Naive thymus-derived CD4-positive, alpha-beta T cell (primary cell): Measurements from ENCODE around the gene EFNA1. TPM values are rescaled to one million over a fixed set of nuclear protein-coding genes. Genes with fewer than 3 reads are reported as not detected.

Experiments
- ATAC-seq: fragments of 150-1000 bp; cut with Tn5 transposase; 2 replicates; pipeline ENCODE4 v1.10.0; 2021; ENCODE audit warnings: mild to moderate bottlenecking, moderate library complexity
- CTCF ChIA-PET: fragments of 350-600 bp; sonication (Branson Sonifier 250); formaldehyde crosslinking; loops from one replicate; lab custom pipeline; 2021; ENCODE audit warnings: antibody characterized with exemption; lab: Charles Lee
- POLR2A ChIA-PET: fragments of 350-600 bp; sonication (Branson Sonifier 250); formaldehyde crosslinking; loops from one replicate; lab custom pipeline; 2021; ENCODE audit warnings: antibody characterized with exemption, inconsistent platforms; lab: Charles Lee
- DNase-seq, 9 donors: peaks; one replicate each; pipeline versions ENCODE4 v3.0.0 to v3.0.0-alpha.2; 2020 to 2022; ENCODE audit warnings: mixed read lengths in 1 of 9
- H3K27ac ChIP-seq: one replicate; pipeline ENCODE4 v1.7.0; 2013; ENCODE audit warnings: mild to moderate bottlenecking, low read depth, low read length, moderate library complexity
- H3K27me3 ChIP-seq, 2 donors: one replicate each; pipeline ENCODE4 v1.7.0; 2013; ENCODE audit warnings: low read length in 2 of 2, mild to moderate bottlenecking in 2 of 2, moderate library complexity in 2 of 2; ENCODE audit not compliant: control insufficient read depth in 2 of 2, insufficient read depth in 2 of 2
- H3K36me3 ChIP-seq, 3 experiments: 1 replicate in 2 of 3; 2 replicates in 1 of 3; pipeline ENCODE4 v1.7.0; 2013; ENCODE audit warnings: low read length in 3 of 3, mild to moderate bottlenecking in 3 of 3, moderate library complexity in 1 of 3; ENCODE audit not compliant: insufficient read depth in 3 of 3, control insufficient read depth in 2 of 3
- H3K4me1 ChIP-seq, 2 donors: one replicate each; pipeline ENCODE4 v1.7.0; 2013; ENCODE audit warnings: low read length in 2 of 2, mild to moderate bottlenecking in 2 of 2, moderate library complexity in 1 of 2; ENCODE audit not compliant: control insufficient read depth in 2 of 2, insufficient read depth in 2 of 2
- H3K4me3 ChIP-seq: 2 replicates; pipeline ENCODE4 v1.7.0; 2013; ENCODE audit warnings: mild to moderate bottlenecking, low read length
- H3K9me3 ChIP-seq, 3 experiments: 1 replicate in 2 of 3; 2 replicates in 1 of 3; pipeline ENCODE4 v1.7.0; 2013; ENCODE audit warnings: low read length in 3 of 3; ENCODE audit not compliant: control insufficient read depth in 2 of 3
- H3K27ac Mint-ChIP-seq, 9 donors: one replicate each; pipeline ENCODE4 v1.8.0; 2020 to 2022; ENCODE audit warnings: mixed read lengths in 9 of 9, mild to moderate bottlenecking in 8 of 9, moderate library complexity in 5 of 9, inconsistent platforms in 2 of 9
- H3K27me3 Mint-ChIP-seq, 5 donors: one replicate each; pipeline ENCODE4 v1.8.0; 2021 to 2022; ENCODE audit warnings: mixed read lengths in 5 of 5, mild to moderate bottlenecking in 1 of 5
- H3K36me3 Mint-ChIP-seq, 5 donors: one replicate each; pipeline ENCODE4 v1.8.0; 2020 to 2022; ENCODE audit warnings: mixed read lengths in 5 of 5, mild to moderate bottlenecking in 3 of 5, inconsistent platforms in 1 of 5
- H3K4me1 Mint-ChIP-seq, 7 donors: one replicate each; pipeline ENCODE4 v1.8.0; 2020 to 2022; ENCODE audit warnings: mixed read lengths in 7 of 7, mild to moderate bottlenecking in 3 of 7, inconsistent platforms in 1 of 7
- H3K4me3 Mint-ChIP-seq, 10 donors: one replicate each; pipeline ENCODE4 v1.8.0; 2020 to 2022; ENCODE audit warnings: mild to moderate bottlenecking in 10 of 10, mixed read lengths in 10 of 10, moderate library complexity in 6 of 10, inconsistent platforms in 2 of 10
- H3K9me3 Mint-ChIP-seq, 11 donors: one replicate each; pipeline ENCODE4 v1.8.0; 2020 to 2022; ENCODE audit warnings: mixed read lengths in 11 of 11, mild to moderate bottlenecking in 4 of 11, inconsistent platforms in 1 of 11, moderate library complexity in 1 of 11
- intact Hi-C, 2 donors: fragments of 100-400 bp; cut with micrococcal nuclease; formaldehyde crosslinking; loops; one replicate each; pipeline ENCODE4 v1.15.1; 2023
- polyA plus RNA-seq, 2 donors: library from polyadenylated mRNA; unstranded; fragments of 300-500 nt; fragmentation: Illumina TruSeq; gene quantifications; one replicate each; pipeline ENCODE4 v1.2.3, GENCODE V29; 2021
- total RNA-seq, 6 experiments: library from RNA in 5 of 6; stranded (reverse) in 5 of 6; gene quantifications; 1 replicate in 5 of 6; 2 replicates in 1 of 6; pipeline ENCODE4 v1.2.3 and lab custom pipeline; 2021 to 2026

The EFNA1 gene
- total and polyA plus RNA-seq, 7 experiments from 2014 or later: 4.0 to 16.8 (median 7.1) TPM; not detected in 1

DNA sequence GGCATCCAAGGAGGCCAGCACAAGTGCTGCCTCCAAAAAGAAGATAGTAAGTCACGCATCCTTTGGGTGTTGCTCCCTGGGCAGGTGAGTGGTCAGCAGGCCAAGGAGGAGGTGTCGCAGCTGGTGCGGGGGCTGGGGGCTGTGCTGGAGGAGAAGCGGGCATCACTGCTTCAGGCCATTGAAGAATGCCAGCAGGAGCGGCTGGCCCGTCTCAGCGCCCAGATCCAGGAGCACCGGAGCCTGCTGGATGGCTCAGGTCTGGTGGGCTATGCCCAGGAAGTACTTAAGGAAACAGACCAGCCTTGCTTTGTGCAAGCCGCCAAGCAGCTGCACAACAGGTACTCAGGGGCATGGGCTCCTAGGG is 50.2 kb downstream of the EFNA1 start:
- no peak overlapping the region for H3K27ac Mint-ChIP-seq
- DNase-seq (peak in 3 of 9 donors; percentile 3 to 15 (median 6)), ATAC-seq (no peak)
- H3K4me1 Mint-ChIP-seq: peaks cover 18 to 37% (median 31%) of the 10 kb centered on the region in 7 donors
- no peak overlapping the region for H3K4me3 Mint-ChIP-seq
- H3K27me3 Mint-ChIP-seq: peaks cover 0 to 4% (median 0%) of the 10 kb centered on the region in 5 donors
- ChIA-PET CTCF (interaction anchor here (0.6 to 2.4 kb wide), 6 partner anchors 16 to 395 kb away, joined by 3 to 26 read pairs (median 4); no protein-coding TSS in a partner anchor), POLR2A (interaction anchor here (1.2 to 2.0 kb wide), 2 partner anchors 16 to 26 kb away, joined by 4 to 18 read pairs; no protein-coding TSS in a partner anchor)
- H3K36me3 Mint-ChIP-seq: peaks cover 0 to 24% (median 3%) of the 10 kb centered on the region in 5 donors
- H3K27ac ChIP-seq: no peak overlapping the region
- H3K9me3 Mint-ChIP-seq: peaks cover 0 to 4% (median 0%) of the 10 kb centered on the region in 11 donors
- intact Hi-C loops: loop anchor here in 1 of 2 donors (2.0 kb wide), 1 partner anchor 15 kb away; no protein-coding TSS in a partner anchor
- no peaks in the 10 kb centered on the region for H3K27me3 ChIP-seq
- peaks cover 0 to 27% (median 0%) of the 10 kb centered on the region in 3 experiments for H3K36me3 ChIP-seq
- H3K4me1 ChIP-seq: peaks cover 4 to 9% of the 10 kb centered on the region in 2 donors
- no peak overlapping the region for H3K4me3 ChIP-seq
- H3K9me3 ChIP-seq: no peaks in the 10 kb centered on the region

DNA sequence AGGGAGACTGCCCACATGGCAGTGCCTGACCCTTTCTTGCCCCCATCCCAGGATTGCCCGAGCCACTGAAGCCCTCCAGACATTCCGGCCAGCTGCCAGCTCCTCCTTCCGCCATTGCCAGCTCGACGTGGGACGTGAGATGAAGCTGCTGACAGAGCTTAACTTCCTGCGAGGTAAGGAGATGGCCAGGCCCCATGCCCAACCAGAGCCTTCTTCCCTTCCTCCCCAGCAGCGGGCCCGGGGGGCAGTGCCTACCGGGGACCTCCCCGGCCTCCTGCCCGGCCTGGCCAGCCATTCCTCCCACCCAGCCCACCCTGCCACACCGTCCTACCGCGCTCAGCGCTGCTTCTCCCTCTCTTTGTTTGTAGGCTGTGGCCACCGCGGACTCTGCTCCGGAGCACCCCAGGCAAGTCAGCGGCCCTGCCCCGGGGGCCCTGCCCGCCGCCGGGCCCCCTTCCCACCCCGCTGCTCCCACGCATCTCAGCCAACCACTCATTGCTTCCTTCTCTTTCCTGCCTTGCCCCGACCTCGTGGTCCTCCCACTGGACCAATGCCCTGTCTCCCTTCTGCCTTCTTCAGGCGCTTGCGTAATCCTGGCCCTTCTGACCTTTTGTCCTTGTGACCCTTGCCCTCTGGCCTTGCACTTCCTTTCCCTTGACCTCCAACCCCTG is 50.9 kb downstream of the EFNA1 start:
- DNase-seq (peak in 2 of 9 donors; percentile 2 to 5), ATAC-seq (no peak)
- Histone ChIP-seq H3K36me3 (peaks cover 0 to 25% (median 0%) of the 10 kb centered on the region in 3 experiments), H3K4me3 (no peak overlapping the region), H3K9me3 (no peaks in the 10 kb centered on the region), H3K27me3 (no peaks in the 10 kb centered on the region), H3K27ac (no peak overlapping the region), H3K4me1 (peaks cover 1 to 9% of the 10 kb centered on the region in 2 donors)
- Mint-ChIP-seq H3K27ac (peak overlapping the region in 1 of 9 donors; percentile 23), H3K4me1 (peaks cover 12 to 31% (median 25%) of the 10 kb centered on the region in 7 donors), H3K4me3 (no peak overlapping the region), H3K36me3 (peaks cover 0 to 22% (median 3%) of the 10 kb centered on the region in 5 donors), H3K27me3 (no peaks in the 10 kb centered on the region), H3K9me3 (peaks cover 0 to 1% (median 0%) of the 10 kb centered on the region in 11 donors)
- intact Hi-C loops: no loop called here
- ChIA-PET POLR2A (interaction anchor here (1.7 to 2.0 kb wide), 2 partner anchors 15 to 29 kb away, joined by 4 to 18 read pairs; partner anchors contain the start of gene THBS3), CTCF (interaction anchor here (0.6 to 2.4 kb wide), 4 partner anchors 15 to 395 kb away, joined by 3 to 26 read pairs (median 6); no protein-coding TSS in a partner anchor)

DNA sequence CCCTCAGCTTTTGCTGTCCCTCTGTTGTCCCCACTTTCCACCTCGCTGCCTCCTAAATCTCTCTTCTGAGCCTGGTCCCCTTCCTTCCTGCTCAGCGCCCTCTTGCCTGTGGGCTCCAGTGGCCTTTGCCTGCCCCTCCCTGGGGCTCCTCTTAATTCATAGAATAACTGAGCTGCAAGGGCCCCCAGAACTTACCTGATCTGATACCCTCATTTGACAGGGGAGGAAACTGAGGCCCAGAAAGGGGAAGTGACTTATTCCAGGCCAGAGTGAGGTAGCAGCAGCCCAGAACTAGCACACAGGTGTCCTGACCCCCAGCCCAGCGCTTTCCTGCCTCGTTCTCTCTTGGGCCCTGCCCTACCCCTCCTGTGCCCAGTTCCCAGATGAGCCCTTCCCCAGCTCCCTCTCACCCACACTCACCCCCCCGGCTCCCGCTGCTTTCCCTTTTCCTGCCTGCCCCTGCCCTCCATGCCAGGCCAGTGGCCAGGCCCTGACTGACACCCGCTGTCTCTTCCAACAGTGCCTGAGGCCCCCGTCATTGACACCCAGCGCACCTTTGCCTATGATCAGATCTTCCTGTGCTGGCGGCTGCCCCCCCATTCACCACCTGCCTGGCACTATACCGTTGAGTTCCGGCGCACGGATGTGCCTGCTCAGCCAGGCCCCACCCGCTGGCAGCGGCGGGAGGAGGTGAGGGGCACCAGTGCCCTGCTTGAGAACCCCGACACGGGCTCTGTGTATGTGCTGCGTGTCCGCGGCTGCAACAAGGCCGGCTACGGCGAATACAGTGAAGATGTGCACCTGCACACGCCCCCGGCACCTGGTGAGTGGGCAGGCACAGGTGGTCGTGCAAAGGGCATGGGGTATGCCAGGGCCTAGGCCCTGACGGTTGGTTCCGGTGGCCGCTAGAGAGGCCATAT is 51.7 kb downstream of the EFNA1 start:
- Mint-ChIP-seq H3K4me3 (no peak overlapping the region), H3K27me3 (no peaks in the 10 kb centered on the region), H3K9me3 (peaks cover 0 to 1% (median 0%) of the 10 kb centered on the region in 11 donors), H3K27ac (no peak overlapping the region), H3K4me1 (peaks cover 11 to 25% (median 19%) of the 10 kb centered on the region in 7 donors), H3K36me3 (peaks cover 0 to 23% (median 3%) of the 10 kb centered on the region in 5 donors)
- Histone ChIP-seq H3K36me3 (peaks cover 0 to 25% (median 0%) of the 10 kb centered on the region in 3 experiments), H3K9me3 (no peaks in the 10 kb centered on the region), H3K27ac (no peak overlapping the region), H3K4me3 (no peak overlapping the region), H3K4me1 (peaks cover 0 to 9% of the 10 kb centered on the region in 2 donors), H3K27me3 (no peaks in the 10 kb centered on the region)
- intact Hi-C loops: no loop called here
- POLR2A ChIA-PET: interaction anchor here (1.2 to 1.7 kb wide), 3 partner anchors 15 to 48 kb away, joined by 3 to 4 read pairs (median 4); partner anchors contain the start of gene THBS3
- no peak for ATAC-seq
- CTCF ChIA-PET: interaction anchor here (0.8 to 1.3 kb wide), 3 partner anchors 14 to 72 kb away, joined by 3 to 5 read pairs (median 3); no protein-coding TSS in a partner anchor
- DNase-seq: peak in 1 of 9 donors; percentile 5

GRCh38 chr1:155181371-155182051 is 53.8 kb downstream of the EFNA1 start:
- no peak for DNase-seq
- Histone ChIP-seq H3K9me3 (no peaks in the 10 kb centered on the region), H3K36me3 (peaks cover 0 to 25% (median 0%) of the 10 kb centered on the region in 3 experiments), H3K27me3 (no peaks in the 10 kb centered on the region), H3K27ac (no peak overlapping the region), H3K4me3 (no peak overlapping the region), H3K4me1 (peaks cover 0 to 6% of the 10 kb centered on the region in 2 donors)
- CTCF ChIA-PET: no interaction called here
- POLR2A ChIA-PET: no interaction called here
- Mint-ChIP-seq H3K4me3 (no peak overlapping the region), H3K27me3 (no peaks in the 10 kb centered on the region), H3K4me1 (peaks cover 3 to 18% (median 5%) of the 10 kb centered on the region in 7 donors), H3K36me3 (peaks cover 0 to 18% (median 3%) of the 10 kb centered on the region in 5 donors), H3K27ac (no peak overlapping the region), H3K9me3 (peaks cover 0 to 1% (median 0%) of the 10 kb centered on the region in 11 donors)
- intact Hi-C loops: no loop called here
- no peak for ATAC-seq

GRCh38 chr1:155182052-155182550 is 54.4 kb downstream of the EFNA1 start:
- POLR2A ChIA-PET: no interaction called here
- no peak overlapping the region for H3K27ac Mint-ChIP-seq
- H3K4me3 Mint-ChIP-seq: no peak overlapping the region

More at GRCh38 chr1:155182052-155182550, 54.4 kb downstream of the EFNA1 start:
- no peaks in the 10 kb centered on the region for H3K27me3 ChIP-seq
- H3K9me3 Mint-ChIP-seq: peaks cover 0 to 1% (median 0%) of the 10 kb centered on the region in 11 donors
- no peak for DNase-seq
- H3K4me3 ChIP-seq: no peak overlapping the region
- H3K36me3 Mint-ChIP-seq: peaks cover 0 to 17% (median 3%) of the 10 kb centered on the region in 5 donors
- intact Hi-C loops: no loop called here
- no peak overlapping the region for H3K27ac ChIP-seq
- H3K9me3 ChIP-seq: no peaks in the 10 kb centered on the region
- no peak for ATAC-seq
- H3K4me1 Mint-ChIP-seq: peaks cover 0 to 15% (median 0%) of the 10 kb centered on the region in 7 donors
- CTCF ChIA-PET: interaction anchor here (1.2 kb wide), 1 partner anchor 11 kb away, joined by 6 read pairs; no protein-coding TSS in a partner anchor
- peaks cover 0 to 25% (median 0%) of the 10 kb centered on the region in 3 experiments for H3K36me3 ChIP-seq
- H3K4me1 ChIP-seq: peaks cover 0 to under 1% of the 10 kb centered on the region in 2 donors
- H3K27me3 Mint-ChIP-seq: no peaks in the 10 kb centered on the region
